HT1080 (cell line): ENCODE results near the gene KIF2C. TPM values are rescaled to one million over a fixed set of nuclear protein-coding genes. Genes with fewer than 3 reads are reported as not detected.
"Not testable (repeated sequence)": the region's sequence is repeated elsewhere in the genome, so short reads cannot be mapped to it uniquely, and the experiment has no call there.

ENCODE experiments used
- DNase-seq: peaks from one replicate; pipeline ENCODE4 v3.0.0-alpha.2; 2015; ENCODE audit warnings: low read depth
- total RNA-seq: library from RNA; depleted of rRNA; stranded (reverse); fragments of >200 nt; shearing (Covaris generic); gene quantifications from 2 replicates; pipeline ENCODE4 v1.2.3, GENCODE V29; 2014

Gene KIF2C
- total RNA-seq, 1 experiment from 2014 or later = 75.6 TPM

DNA sequence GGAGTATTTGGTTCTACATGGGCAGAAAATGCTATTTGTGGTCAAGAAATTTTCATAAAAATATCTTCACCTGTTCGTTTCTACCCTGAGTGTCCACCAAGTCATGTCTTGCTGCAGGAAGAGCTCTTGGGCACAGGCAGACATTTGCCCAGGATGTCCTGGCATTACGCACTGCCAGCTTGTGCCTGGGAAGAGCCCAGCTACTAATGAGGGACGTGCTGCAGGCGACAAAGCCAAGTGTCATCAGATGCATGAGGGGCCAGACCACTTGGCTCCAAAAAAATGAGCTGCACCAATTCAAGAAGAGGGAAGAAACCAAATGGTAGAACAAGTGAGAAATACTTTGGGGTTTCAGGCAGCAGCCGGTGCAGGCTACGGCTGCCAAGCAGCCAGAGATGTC lies 21.5 kb upstream of the KIF2C start:
- DNase-seq = no peak

DNA sequence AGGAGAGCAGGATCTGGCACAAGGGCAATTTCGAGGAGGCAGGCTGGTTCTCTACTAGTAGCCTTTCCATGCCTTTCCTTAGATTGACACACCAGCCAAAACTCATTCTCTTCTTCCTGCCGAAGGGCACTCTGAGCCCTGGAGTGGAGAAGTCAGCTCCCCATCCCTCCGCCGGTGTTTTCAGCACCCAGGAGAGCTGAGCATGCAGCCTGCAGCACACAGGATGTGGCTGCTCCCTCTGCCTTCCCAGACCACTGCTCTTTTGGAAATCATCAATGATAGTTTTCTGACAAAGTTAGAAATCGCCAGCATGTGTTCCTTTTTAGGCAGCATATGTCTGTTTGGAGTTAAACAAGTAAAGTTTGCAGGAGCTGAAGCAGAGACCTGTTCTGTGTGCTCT lies 20.3 kb upstream of the KIF2C start:
- DNase-seq = no peak

DNA sequence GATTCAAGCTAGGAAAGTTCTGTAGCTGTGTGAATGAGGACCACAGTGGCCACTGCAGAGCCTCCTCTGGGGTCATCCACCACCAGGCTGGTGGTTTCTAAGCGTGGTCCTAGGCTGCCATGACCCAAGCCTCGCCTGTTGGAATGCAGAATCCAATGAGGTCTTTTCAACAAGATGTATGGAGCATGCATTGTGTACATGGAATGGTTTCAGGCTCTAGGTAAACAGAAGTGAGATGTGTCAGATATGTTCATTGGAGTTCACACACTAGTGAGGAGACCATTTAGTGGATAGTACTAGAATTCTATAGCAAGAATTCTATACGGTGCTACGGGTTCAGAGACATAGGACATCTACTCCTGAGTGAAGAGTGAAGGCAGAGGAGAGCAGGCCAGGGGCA lies 19.4 kb upstream of the KIF2C start:
- DNase-seq = no peak

DNA sequence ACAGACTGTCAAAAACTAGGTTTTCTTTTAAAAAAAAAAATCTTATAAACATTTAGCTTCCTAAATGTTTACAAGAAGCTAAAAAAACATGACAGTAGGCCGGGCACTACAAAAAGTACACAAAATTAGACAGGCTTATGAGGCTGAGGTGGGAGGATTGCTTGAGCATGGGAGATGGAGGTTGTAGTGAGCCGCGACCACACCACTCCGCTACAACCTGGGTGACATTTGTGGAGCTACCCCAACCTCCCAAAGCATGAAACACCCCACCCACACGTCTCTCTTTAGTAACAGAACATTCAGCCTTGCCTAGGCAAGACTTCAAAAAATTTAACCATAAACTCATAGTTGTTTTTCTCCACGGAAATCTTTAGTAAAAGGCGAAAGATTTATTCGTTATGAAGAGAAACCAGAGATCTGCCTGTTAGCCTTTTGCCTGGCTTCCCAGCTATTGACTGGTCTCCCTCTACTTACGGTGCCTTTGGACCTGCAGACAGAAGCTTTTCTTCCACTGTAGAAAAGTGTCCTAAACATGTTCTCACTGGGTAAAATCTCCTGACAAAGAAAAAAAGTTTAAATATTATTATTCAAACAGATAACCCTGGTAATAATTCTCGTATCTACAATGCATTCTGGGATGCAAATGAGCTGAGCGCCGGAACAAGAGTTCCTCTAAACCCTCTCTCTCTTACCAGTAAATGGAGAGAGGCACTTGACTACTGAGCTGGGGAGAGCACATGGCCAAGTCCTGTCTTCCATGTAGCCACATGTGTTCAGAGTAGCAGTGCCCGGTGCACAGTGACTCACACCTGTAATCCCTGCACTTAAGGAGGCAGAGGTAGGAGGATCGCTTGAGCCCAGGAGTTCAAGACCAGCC lies 17.9 kb upstream of the KIF2C start:
- DNase-seq = peak; percentile 100

DNA sequence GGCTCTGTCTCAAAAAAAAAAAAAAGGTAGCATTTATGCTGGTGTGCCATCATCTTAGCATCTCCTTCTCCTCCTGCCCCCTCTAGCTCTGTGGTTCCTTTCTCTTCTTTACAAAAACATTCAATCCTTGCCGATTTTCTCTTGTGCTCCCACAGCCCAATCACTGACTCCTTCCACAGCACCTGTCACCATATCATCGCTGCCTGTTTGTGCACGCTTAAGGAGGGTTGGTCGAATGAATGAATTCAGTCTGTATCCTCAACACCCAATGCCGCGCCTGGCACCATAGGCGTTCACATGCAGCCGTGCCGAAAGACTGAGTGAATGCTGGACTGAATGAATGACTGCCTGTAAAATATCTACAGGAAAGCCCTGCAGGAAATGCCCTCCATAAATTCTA lies 16.6 kb upstream of the KIF2C start:
- no peak for DNase-seq

DNA sequence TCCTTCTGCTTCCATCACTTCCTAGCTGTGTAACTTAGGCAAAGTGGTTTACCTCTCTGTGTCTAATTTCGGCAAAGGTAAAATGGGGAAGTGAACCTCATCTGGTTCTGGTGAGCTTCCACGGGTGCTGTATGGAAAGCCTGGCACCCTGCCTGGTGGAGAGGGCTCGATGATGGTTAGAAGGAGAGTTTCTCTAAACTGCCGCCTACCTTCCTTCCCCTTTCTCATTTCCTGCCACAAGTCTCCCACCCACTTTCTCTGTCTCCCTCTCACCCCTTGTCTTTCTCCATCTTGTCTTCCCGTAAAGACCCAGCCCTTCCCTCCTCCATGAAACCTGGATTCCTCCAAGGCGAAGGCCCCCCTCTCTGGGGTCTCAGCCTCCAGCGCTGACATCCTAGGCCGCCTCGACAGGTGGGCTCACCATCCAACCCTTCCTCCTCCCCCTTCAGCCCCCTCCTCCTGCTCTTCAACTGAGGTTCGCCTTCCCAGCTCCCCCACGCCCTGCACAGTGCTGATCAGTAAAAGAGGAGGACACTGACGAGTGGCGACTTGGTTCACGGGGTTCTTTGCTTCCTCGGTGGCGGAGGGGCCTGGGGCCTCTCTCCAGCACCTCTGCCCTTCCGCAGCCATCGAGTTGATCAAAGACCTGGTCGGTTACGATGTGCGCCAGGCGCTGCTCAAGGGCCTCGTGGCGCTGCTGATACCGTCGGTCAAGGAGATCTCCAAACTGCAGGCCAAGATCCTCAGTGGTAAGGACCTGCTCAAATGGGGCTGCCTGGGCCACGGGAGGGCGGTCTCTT lies 15.9 kb upstream of the KIF2C start:
- DNase-seq = no peak

DNA sequence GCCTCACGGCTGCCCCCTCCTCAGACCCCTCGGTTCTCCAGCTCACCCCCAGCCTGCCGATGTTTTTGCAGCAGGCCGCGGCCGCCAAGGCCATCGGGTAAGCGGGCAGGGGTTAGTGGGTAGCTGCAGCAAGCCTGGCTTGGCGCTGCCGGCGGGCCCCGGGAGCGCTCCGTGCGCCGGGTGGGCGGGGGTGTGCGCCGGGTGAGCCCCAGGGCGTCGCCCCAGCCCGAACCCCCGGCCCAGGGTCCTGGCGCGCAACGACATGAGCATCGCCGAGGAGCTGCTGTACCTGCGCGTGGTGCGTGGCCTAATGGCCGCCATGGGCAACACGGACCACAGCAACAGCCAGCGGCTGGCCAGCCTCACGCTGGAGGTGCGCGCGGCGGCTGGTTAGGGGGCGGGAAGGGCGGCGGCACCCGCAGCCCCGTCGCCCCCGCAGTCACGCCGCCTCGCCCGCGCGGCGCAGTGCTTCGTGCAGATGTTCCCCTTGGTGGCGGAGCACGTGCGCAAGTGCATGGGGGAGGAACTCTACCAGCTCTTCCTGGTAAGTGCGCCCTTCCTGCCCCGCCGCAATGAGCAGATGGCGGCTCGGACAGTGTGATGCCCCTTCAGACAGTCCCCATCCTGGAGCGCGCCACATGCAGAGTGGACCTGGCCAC lies 15.2 kb upstream of the KIF2C start:
- no peak for DNase-seq

DNA sequence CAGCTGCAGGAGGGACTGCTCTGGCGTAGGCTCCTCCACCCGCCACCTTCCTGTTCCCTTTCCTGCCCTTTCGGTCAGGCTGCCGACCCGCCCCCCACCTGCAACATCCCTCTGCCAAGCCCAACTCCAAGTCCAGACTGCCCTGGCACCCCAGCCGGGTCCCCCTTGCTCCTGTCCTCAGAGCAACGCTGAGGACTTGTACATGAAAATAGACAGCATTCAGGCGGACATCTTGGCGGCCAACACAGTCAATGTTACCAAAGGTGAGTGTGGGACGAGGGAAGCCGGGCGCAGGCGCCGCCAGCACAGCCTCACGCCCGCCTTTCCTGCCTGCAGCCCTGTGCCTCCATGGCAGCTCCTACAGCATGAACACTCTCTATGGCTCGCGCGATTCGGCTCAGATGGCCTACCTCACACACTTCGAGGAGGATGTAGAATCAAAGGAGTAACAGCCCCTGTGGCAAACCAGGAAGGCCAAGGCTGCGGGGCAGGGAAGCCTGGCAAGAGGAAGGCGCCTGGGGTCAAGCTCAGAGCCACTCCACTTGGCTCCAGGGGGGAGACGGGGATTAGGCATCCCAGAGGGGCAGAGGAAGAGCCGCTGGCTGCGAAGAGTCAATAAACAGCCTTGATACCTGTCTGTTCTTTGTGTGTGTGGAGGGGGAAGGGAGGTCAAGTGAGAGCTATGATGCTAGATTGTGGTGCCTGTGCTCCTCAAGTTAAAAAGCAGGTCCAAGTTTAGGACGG lies 14.5 kb upstream of the KIF2C start:
- DNase-seq = no peak

DNA sequence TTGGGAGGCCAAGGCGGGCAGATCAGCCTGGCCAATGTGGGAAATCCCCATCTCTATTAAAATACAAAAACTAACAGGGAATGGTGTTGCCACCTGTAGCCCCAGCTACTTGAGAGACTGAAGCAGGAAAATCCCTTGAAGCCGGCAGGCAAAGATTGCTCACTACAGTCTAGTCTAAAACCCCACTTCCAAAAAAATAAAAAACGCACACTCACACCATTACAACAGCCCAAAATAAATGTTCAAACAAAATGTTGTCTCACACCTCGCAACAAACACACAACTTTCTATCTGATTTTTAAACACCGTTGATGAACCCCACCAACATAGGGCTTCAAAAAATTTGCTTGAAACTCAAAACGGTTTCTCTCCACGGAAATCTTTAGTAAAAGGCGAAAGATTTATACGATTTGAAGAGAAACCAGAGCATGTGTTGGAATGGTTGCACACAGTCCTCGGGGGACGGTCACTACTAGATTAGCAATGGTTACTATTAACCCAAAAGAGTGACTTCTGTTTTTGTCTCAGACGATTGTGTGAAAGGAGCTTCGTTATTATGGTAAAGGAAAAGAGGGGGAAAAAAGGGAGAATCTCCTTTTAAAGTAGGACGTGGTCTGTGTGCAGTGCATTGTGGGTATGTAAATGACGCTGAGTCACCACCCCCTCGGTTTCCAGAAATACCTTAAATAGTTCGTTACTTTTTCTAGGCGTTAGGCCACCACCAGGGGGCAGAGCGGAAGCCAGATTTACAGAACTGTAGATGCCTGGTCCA lies 8.7 kb upstream of the KIF2C start, which contains the start of gene RNU5D-1:
TSS of gene RNU5D-1 (minus strand) at position 430 of the 772 bp plus-strand sequence.
- DNase-seq = peak; percentile 100

DNA sequence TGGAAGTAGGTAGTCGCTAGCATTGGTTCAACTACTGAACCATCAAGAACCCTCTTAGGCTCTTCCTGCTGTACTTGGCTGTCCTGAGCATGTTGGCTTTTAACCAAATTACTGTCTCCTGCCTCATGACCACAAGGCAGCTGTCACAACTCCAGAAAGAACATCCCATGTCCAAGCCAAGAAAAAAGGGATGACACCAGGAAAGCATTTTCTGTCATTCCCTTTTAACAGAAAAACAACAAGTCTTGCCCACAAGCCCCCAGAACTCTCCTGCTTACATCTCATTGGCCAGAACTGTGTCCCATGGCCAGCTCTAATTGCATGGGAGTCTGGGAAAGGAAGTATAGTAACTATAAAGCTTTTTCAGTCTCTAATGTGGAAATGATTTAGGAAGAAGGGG lies 6.3 kb upstream of the KIF2C start:
- DNase-seq = peak; percentile 64

DNA sequence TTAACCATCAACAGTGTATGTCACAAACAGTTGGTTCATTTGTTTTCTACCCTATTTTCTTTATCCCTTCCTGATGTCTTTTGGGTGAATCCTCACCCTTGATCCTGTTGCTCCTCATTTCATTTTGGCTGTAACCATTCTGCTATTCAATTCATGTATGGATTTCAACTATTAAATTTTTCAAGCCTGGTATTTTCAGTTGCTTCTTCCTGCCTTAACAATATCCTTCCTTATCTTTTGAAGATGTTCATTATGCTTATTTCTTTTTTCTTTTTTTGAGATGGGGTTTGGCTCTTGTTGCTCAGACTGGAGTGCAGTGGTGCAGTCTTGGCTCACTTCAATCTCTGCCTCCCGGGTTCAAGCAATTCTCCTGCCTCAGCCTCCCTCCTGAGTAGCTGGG lies 5.9 kb upstream of the KIF2C start:
- no peak for DNase-seq

DNA sequence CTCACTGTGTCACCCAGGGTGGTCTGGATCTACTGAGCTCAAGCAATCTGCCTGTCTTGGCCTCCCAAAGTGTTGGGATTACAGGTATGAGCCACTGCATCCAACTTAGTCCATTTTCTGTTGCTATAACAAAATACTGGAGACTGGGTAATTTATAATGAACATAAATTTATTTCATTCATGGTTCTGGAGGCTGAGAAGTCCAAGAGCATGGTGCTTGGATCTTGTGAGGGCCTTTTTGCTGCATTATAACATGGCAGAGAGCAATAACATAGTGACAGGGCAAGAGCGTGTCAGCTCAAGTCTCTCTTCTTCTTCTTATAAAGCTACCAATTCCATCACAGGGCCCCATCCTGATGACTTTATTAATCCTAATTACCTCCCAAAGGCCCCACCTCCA lies 3.6 kb upstream of the KIF2C start:
- DNase-seq = no peak

DNA sequence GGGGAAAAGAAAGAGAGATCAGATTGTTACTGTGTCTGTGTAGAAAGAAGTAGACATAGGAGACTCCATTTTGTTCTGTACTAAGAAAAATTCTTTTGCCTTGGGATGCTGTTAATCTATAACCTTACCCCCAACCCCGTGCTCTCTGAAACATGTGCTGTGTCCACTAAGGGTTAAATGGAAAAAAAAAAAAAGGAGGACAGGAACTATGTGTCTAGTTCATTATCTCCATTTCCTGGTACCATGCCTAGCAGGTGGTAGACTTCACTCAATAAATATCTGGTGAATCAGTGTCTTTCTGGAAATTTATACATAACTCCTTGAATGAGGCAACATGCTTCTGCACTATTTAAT lies 707 bp upstream of the KIF2C start:
- not testable (repeated sequence) for DNase-seq

DNA sequence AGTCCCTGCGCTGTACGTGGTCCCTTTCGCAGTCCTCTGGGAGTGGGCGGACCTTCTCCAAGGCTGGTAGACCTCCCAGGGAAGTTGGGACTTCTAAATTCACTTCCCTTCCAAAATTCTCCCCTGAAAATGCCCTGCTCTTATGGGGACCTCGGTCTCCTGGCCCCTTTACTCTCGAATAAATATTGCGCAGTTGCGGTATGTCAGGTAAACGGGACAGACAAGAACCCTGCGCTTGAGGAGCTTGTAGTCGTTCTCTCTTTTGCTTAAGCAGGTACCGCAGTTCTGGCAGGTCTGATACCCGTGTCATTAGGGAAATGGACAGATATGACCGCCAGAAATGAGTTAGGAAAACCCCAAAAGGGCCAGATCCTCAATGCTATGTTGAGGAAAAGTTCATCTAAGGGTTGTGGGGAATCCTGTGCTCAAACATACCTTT lies 561 bp downstream of the KIF2C start:
- DNase-seq = no peak

DNA sequence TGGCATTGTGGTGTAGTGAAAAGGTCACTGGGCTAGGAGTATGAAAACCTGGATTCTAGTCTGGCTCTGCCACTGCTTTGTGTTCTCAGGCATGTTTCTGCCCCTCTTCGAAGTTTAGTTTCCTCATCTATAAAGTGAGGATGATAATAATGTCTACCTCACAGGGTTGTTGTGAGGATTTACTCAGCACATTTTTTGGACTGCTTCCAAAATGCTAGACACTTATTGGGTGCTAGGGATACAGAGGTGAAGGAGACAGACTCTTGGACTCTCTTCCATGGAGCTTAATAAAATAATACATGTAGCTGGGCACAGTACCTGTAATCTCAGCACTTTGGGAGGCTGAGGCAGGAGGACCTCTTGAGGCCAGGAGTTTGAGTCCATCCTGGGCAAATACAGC lies 3.6 kb downstream of the KIF2C start:
- no peak for DNase-seq

DNA sequence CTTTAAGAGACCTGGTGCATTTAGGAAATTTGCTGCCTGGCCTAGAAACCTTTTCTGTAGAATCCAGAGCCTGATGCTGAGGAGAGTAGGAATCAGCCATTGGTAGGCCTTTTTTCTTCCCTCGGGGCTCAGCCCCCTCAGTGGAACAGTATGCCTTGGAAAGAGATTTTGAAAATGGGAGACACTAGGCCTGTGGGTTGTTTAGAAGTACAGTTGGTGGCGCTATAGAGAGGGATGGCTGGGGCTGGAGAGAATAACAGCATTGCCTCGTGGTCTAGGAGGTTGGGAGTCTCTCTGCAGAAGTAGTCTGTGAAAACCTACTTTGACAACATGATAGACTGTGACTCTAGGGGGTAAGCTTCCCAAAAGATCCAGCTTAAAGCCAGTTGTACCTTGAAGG lies 8.2 kb downstream of the KIF2C start:
- DNase-seq = no peak

DNA sequence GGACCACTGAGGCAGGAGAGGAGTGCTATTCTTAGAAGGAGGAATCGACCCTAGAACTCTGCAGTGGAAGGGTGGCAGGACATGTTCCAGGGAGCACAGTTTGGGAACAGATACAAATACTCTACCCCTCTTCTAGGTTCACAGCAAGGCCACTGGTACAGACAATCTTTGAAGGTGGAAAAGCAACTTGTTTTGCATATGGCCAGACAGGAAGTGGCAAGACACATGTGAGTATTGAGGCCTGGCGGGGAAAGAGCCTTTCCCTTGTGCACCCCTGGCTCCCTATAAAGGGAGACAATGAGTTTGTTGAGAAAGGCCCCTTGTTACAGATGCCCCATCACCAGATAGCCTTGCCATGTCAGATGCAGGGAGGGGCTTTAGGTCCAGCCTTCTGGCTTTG lies 17.8 kb downstream of the KIF2C start:
- DNase-seq = no peak

DNA sequence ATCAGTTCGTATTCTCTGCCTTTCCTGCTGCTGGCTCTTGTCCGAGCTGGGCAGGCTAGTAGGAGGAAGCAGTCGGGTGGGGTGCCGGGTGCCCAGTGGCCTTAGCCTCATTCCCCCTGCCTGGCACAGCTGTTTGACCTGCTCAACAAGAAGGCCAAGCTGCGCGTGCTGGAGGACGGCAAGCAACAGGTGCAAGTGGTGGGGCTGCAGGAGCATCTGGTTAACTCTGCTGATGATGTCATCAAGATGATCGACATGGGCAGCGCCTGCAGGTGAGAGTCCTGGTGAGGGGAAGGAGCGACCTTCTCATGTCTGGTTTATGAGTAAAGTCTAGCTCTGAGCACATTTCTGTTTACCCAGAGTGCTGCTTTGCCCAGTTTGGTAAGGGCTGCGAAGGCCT lies 19.4 kb downstream of the KIF2C start:
- no peak for DNase-seq

DNA sequence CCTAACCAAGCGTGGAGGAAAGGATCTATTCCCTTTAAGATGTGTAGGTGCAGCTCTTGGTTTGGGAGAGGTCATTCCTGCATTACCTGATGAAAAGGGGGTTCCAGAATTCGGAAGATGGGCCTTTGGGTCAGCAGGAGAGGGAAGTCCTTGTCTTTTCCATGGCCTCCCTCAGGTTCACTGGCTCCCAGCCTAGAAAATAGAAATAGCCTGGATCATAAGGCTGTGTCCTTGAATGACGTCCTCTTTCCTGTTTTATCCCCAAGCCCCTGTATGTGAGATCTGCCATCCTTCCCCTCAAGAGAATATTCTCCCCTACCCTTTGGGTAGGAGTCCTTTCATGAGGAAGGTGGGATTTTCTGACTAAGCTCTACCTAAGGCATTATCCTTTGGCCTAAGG lies 21.2 kb downstream of the KIF2C start:
- no peak for DNase-seq

DNA sequence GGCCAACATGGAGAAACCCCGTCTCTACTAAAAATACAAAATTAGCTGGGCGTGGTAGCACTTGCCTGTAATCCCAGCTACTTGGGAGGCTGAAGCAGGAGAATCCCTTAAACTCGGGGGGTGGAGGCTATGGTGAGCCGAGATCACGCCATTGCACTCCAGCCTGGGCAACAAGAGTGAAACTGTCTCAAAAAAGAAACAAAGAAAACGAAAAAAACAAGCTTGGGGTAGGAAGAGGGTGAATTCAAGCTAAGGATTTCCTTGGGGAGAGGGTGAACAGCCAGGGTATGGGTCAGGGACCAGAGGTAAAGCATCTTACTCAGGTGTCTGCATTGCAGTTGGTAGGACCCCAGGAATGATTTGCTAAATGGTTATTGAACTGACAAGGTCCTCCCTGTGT lies 26.8 kb downstream of the KIF2C start:
- not testable (repeated sequence) for DNase-seq
